ENCODE measurements around the gene H2BW2. TPM values are rescaled to one million over a fixed set of nuclear protein-coding genes. Genes with fewer than 3 reads are reported as not detected.

The H2BW2 gene
- not detected for total RNA-seq

DNA sequence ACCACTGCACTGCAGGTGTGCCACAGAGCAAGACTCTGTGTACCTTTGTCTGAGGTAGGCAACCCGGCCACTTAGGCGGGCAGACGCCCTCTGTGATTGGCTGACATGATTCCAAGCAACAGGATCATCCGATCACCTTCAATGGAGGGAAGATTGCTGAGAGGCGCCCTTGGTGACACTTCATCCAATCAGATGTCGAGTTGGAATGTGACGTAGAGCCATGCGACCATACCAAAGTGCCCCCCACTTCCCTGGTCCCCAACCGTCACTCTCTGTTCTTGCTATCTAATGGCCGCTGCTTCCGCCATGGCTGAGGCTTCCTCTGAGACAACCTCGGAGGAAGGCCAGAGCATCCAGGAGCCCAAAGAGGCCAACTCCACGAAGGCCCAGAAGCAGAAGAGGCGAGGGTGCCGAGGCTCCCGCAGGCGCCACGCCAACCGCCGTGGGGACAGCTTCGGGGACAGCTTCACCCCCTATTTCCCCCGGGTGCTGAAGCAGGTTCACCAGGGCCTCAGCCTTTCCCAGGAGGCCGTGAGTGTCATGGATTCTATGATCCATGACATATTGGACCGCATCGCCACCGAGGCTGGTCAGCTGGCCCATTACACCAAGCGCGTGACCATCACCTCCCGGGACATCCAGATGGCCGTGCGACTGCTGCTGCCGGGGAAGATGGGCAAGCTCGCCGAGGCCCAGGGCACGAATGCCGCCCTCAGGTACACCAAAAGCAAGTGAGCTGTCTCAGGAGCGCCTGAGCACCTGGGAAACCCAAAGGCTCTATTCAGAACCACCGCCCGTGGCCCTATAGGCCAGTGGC lies at the start of gene H2BW2:
H2BW2 (plus strand) TSS at position 268 of the 817 bp plus-strand sequence; CDS start at position 307, 39 bp downstream.

DNA sequence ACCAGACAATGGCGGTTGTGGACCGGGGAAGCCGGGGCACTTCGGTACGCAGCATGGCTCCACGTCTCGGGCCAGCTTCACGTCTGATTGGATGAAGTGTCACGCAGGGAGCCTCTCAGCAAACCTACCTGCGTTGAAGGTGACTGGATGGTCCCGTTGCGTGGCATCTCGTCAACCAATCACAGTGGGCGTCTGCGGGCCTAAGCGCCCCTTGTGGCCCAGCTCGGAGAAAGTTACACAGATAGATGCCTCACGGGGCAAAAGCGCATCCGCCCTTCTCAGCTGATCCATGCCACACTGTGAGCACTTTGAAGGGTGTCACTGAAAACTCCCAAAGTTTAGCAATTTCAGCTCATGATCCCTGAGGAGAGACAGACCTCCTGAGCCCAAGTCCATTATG lies 26.1 kb upstream of the H2BW2 start, which contains the start of gene H2BW1:
H2BW1 (minus strand) TSS at position 103 of the 400 bp plus-strand sequence. CDS start 132 bp downstream, outside the sequence.

DNA sequence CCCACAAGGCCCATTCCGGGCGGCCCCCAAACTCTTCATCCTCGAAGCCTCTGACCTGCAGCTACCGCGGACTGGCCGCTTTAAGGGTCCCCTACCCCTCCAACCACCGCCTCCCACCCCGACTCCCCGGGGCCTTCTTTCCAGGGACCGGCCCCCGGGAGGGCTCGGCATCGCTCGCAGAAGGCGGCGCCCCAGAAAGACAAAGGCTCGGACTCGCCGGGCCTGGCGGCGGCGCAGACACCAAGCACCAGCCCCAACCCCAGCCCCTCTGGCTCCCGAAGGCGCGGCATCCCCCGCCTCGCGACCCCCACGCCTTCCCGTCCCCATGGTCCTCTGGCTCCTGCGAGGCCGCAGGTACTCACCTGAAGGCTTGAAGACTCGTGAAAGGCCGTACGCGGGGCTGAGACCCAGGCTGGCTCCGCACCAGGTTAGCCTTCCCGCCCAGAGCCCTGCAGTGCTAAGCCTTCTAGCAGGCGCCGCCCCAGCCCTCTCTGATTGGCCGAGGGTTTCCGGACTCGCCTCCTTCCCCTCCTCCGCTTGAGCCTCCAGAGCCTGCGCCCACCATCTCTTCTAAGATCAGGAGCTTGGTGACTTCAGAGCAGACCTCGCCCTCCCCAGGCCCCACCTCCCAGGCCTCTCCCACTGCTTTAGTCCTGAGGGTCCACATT lies 36.2 kb downstream of the H2BW2 start, which contains the start of gene TMSB15C:
TMSB15C (minus strand) TSS at position 459 of the 668 bp plus-strand sequence.

Other genes with a start within 250 kb of the H2BW2 start
- 46.6 TPM for gene RAB9B, start 207.7 kb upstream of the H2BW2 start, total RNA-seq
- 22.4 TPM for gene TMSB15B, start 77.3 kb upstream of the H2BW2 start, total RNA-seq
- gene H2BW1, start 26.2 kb upstream of the H2BW2 start, total RNA-seq, result not detected
- 30.4 TPM for gene TMSB15C, start 36.3 kb downstream of the H2BW2 start, total RNA-seq
- 15.5 TPM for gene ZCCHC18, start 72.6 kb downstream of the H2BW2 start, total RNA-seq
- 12.5 TPM for gene SLC25A53, start 117.1 kb downstream of the H2BW2 start, total RNA-seq
- gene FAM199X, start 126.5 kb downstream of the H2BW2 start, total RNA-seq, result 107 TPM
- not detected for gene ESX1, start 215.0 kb downstream of the H2BW2 start, total RNA-seq